ENCODE data around the gene NUDCD3. TPM values are rescaled to one million over a fixed set of nuclear protein-coding genes. Genes with fewer than 3 reads are reported as not detected.

Gene NUDCD3
- total RNA-seq, 4 donors from 2014 or later: 28.5 to 115 (median 52.6) TPM

DNA sequence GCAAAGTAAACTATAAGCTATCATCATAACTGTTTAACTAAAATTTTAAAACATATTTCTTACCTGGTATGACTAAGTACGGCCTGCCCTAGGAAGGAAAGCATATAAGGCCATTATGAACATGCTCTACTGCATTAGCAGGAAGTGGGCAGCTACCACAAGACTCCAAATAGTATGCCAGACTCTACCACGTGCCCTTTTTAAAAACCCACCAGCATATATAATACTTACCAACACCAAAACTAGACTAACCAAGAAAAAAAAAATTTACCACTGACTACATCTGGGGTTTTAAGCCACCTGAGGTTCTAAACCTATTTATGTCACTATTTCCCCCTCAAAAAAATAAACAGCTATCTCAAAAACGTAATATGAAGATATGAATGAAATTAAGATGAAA lies 30.1 kb downstream of the NUDCD3 start:
- H3K36me3 ChIP-seq: no peaks in the 10 kb centered on the region
- no peaks in the 10 kb centered on the region for H3K9me3 ChIP-seq
- H3K27me3 ChIP-seq: no peaks in the 10 kb centered on the region
- DNase-seq: no peak
- TF ChIP-seq CTCF (IDR thresholded peaks at IDR 0.05) (no peak), POLR2A (IDR thresholded peaks at IDR 0.05) (no peak)
- H3K4me1 ChIP-seq: no peaks in the 10 kb centered on the region
- intact Hi-C loops (cut with DNase I; ENCODE audit: low total_unique reads): no loop called here
- no peak overlapping the region for H3K4me3 ChIP-seq
- no peak overlapping the region for H3K27ac ChIP-seq

DNA sequence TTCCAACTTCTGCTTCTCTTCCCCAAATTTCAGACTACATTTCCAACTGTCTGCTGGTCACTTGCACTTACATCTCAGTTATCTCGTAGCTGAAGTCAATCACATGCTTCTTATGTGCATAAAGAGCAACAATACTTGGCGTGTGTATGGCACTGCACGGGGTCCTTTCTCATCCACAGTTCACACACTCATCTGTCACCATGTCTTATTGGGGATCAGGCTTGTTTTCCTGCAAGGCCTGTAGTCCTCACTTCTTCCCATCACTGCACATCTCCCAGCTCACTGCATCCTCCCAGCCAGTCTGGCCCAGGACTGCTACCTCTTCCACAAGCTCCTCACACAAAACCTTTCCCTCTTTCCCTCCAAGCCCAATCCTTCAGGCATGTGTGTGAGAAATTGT lies 35.3 kb downstream of the NUDCD3 start:
- DNase-seq: no peak
- Histone ChIP-seq H3K36me3 (no peaks in the 10 kb centered on the region), H3K4me3 (no peak overlapping the region), H3K27me3 (no peaks in the 10 kb centered on the region), H3K4me1 (no peaks in the 10 kb centered on the region), H3K27ac (no peak overlapping the region), H3K9me3 (no peaks in the 10 kb centered on the region)
- intact Hi-C loops (cut with DNase I; ENCODE audit: low total_unique reads): no loop called here
- no peak for TF ChIP-seq POLR2A (IDR thresholded peaks at IDR 0.05)
- no peak for TF ChIP-seq CTCF (IDR thresholded peaks at IDR 0.05)

GRCh38 chr7:44454348-44454747 lies 36.1 kb downstream of the NUDCD3 start:
- Histone ChIP-seq H3K36me3 (no peaks in the 10 kb centered on the region), H3K27me3 (no peaks in the 10 kb centered on the region), H3K4me3 (no peak overlapping the region), H3K9me3 (no peaks in the 10 kb centered on the region), H3K27ac (no peak overlapping the region), H3K4me1 (no peaks in the 10 kb centered on the region)
- intact Hi-C loops (cut with DNase I; ENCODE audit: low total_unique reads): no loop called here
- no peak for DNase-seq
- TF ChIP-seq POLR2A (IDR thresholded peaks at IDR 0.05): no peak
- no peak for TF ChIP-seq CTCF (IDR thresholded peaks at IDR 0.05)

DNA sequence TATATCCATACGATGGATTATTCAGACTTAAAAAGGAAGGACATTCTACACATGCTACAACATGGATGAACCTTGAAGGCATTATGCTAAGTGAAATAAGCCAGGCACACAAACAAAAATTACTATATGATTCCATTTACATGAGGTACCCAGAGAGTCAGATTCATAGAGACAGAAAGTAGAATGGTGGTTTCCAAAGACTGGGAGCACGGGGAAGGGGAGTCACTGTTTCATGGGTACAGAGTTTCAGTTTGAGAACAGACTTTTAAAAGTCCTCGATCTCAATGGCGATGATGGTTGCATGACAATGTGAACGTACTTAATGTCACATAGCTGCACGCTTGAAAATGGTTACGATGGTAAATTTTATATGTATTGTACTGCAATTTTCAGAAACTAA lies 39.3 kb downstream of the NUDCD3 start:
- DNase-seq: no peak
- Histone ChIP-seq H3K27ac (no peak overlapping the region), H3K36me3 (no peaks in the 10 kb centered on the region), H3K9me3 (no peaks in the 10 kb centered on the region), H3K4me1 (no peaks in the 10 kb centered on the region), H3K27me3 (no peaks in the 10 kb centered on the region), H3K4me3 (no peak overlapping the region)
- no peak for TF ChIP-seq POLR2A (IDR thresholded peaks at IDR 0.05)
- TF ChIP-seq CTCF (IDR thresholded peaks at IDR 0.05): no peak
- intact Hi-C loops (cut with DNase I; ENCODE audit: low total_unique reads): no loop called here

GRCh38 chr7:44449584-44449928 lies 40.9 kb downstream of the NUDCD3 start:
- Histone ChIP-seq H3K4me3 (no peak overlapping the region), H3K9me3 (no peaks in the 10 kb centered on the region), H3K36me3 (no peaks in the 10 kb centered on the region), H3K4me1 (no peaks in the 10 kb centered on the region), H3K27ac (no peak overlapping the region), H3K27me3 (no peaks in the 10 kb centered on the region)
- no peak for DNase-seq
- TF ChIP-seq POLR2A (IDR thresholded peaks at IDR 0.05) (no peak), CTCF (IDR thresholded peaks at IDR 0.05) (no peak)
- intact Hi-C loops (cut with DNase I; ENCODE audit: low total_unique reads): no loop called here

All from uterus (tissue), 4 donors.